ENCODE data around the gene MSANTD7.

DNA sequence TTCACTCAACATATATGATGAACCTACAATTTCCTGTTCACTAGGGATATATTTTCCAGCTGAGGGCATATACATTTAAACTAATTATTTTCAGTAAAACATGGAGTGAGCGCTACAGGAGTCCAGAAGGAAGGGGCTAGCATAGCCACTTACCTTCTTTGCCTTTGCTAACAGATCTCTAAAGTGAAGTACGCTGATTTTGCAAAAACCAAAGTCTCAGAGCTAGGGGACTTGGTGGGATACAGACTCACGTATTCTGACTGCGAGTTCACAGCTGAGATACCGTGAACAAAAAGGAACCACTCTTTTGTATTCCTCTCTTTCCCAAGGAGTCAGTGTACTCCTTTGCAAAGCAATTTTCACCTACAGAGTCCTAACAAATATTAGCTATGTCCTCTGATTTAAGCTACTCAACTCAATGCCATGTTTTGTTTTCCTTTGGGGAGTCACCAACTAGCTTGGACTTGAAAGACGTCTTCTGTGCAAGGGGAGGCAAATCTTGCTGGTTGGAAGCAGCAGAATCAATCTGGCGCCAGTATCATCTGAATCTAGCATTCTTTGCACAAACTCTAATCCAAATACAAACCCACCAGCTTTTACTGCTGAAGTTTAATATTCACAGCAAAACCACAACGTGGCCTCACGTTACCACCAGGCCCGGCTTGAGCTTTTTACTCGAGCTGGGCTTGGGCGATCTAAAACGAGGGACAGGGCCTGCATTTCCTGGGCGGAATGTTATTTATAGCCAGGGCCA is 926 bp upstream of the MSANTD7 start:
- TF ChIP-seq REST (IDR thresholded peaks at IDR 0.05; ENCODE audit: insufficient replicate concordance, low read depth) (no peak), SPI1 (IDR thresholded peaks at IDR 0.05; ENCODE audit: borderline replicate concordance, low read depth) (no peak)
- TF ChIP-seq, protein P1, sequence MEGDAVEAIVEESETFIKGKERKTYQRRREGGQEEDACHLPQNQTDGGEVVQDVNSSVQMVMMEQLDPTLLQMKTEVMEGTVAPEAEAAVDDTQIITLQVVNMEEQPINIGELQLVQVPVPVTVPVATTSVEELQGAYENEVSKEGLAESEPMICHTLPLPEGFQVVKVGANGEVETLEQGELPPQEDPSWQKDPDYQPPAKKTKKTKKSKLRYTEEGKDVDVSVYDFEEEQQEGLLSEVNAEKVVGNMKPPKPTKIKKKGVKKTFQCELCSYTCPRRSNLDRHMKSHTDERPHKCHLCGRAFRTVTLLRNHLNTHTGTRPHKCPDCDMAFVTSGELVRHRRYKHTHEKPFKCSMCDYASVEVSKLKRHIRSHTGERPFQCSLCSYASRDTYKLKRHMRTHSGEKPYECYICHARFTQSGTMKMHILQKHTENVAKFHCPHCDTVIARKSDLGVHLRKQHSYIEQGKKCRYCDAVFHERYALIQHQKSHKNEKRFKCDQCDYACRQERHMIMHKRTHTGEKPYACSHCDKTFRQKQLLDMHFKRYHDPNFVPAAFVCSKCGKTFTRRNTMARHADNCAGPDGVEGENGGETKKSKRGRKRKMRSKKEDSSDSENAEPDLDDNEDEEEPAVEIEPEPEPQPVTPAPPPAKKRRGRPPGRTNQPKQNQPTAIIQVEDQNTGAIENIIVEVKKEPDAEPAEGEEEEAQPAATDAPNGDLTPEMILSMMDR (IDR thresholded peaks at IDR 0.05; ENCODE audit: insufficient read depth, low read length) = no peak
